ENCODE results near the gene SYT7.

- TF ChIP-seq CTCF (IDR thresholded peaks at IDR 0.05) (no peak), POLR2A (IDR thresholded peaks at IDR 0.05) (no peak)
Measured at GRCh38 chr11:61497473-61497872, 83.4 kb downstream of the SYT7 start.

All from lower leg skin (tissue), 3 donors.